ENCODE measurements around the gene LYPD8. TPM values are rescaled to one million over a fixed set of nuclear protein-coding genes. Genes with fewer than 3 reads are reported as not detected.

The LYPD8 gene
- polyA plus RNA-seq, 1 donor from 2014 or later = not detected

GRCh38 chr1:248792342-248792741 lies 36.8 kb upstream of the LYPD8 start:
- Histone ChIP-seq H3K27me3 (ENCODE audit: insufficient read depth, low read depth, low read length) (no peaks in the 10 kb centered on the region), H3K79me2 (replicated peaks; ENCODE audit: insufficient read depth, low read length) (no peaks in the 10 kb centered on the region), H3K36me3 (ENCODE audit: insufficient read depth, low read length) (no peaks in the 10 kb centered on the region), H3K9me2 (ENCODE audit: insufficient read depth, low read length) (no peaks in the 10 kb centered on the region), H4K20me1 (ENCODE audit: insufficient read depth) (no peaks in the 10 kb centered on the region), H3K9me3 (ENCODE audit: low read length) (no peaks in the 10 kb centered on the region), H2AFZ (ENCODE audit: low read depth, low read length) (no peak overlapping the region), H3K4me2 (ENCODE audit: low read length) (no peak overlapping the region), H3K9ac (ENCODE audit: low read length) (no peak overlapping the region), H3K27ac (ENCODE audit: low read length) (no peak overlapping the region), H3K4me3 (ENCODE audit: low read length) (no peak overlapping the region), H3F3A (ENCODE audit: insufficient read depth, low read length, poor library complexity, severe bottlenecking) (no peaks in the 10 kb centered on the region)
- TF ChIP-seq MXI1 (conservative IDR thresholded peaks at IDR 0.05; ENCODE audit: poor library complexity, severe bottlenecking) (no peak), CTCF (IDR thresholded peaks at IDR 0.05; ENCODE audit: poor library complexity, severe bottlenecking) (no peak), POLR2AphosphoS5 (IDR thresholded peaks at IDR 0.05) (no peak), TAF1 (IDR thresholded peaks at IDR 0.05; ENCODE audit: low read depth) (no peak)

GRCh38 chr1:248791010-248791409 lies 35.5 kb upstream of the LYPD8 start:
- no peak for TF ChIP-seq TAF1 (IDR thresholded peaks at IDR 0.05; ENCODE audit: low read depth)
- TF ChIP-seq EP300 (conservative IDR thresholded peaks at IDR 0.05; ENCODE audit: poor library complexity, severe bottlenecking) = no peak
- TF ChIP-seq CTCF (IDR thresholded peaks at IDR 0.05; ENCODE audit: poor library complexity, severe bottlenecking) = no peak
- no peak for TF ChIP-seq REST (IDR thresholded peaks at IDR 0.05; ENCODE audit: borderline replicate concordance)
- no peak for TF ChIP-seq MXI1 (conservative IDR thresholded peaks at IDR 0.05; ENCODE audit: poor library complexity, severe bottlenecking)
- no peak for TF ChIP-seq SMC3 (conservative IDR thresholded peaks at IDR 0.05; ENCODE audit: poor library complexity)
- TF ChIP-seq RAD21 (conservative IDR thresholded peaks at IDR 0.05) = no peak
- TF ChIP-seq POLR2AphosphoS5 (IDR thresholded peaks at IDR 0.05) = no peak
- no peak for TF ChIP-seq EZH2 (IDR thresholded peaks at IDR 0.05; ENCODE audit: borderline replicate concordance, insufficient read depth, low read length, poor library complexity, severe bottlenecking)
- Histone ChIP-seq H3K4me3 (ENCODE audit: low read length) (no peak overlapping the region), H3K27me3 (ENCODE audit: insufficient read depth, low read depth, low read length) (no peaks in the 10 kb centered on the region), H3K27ac (ENCODE audit: low read length) (no peak overlapping the region), H3K9ac (ENCODE audit: low read length) (no peak overlapping the region), H2AFZ (ENCODE audit: low read depth, low read length) (no peak overlapping the region), H3K4me2 (ENCODE audit: low read length) (no peak overlapping the region), H3K9me3 (ENCODE audit: low read length) (no peaks in the 10 kb centered on the region), H3K36me3 (ENCODE audit: insufficient read depth, low read length) (no peaks in the 10 kb centered on the region), H3F3A (ENCODE audit: insufficient read depth, low read length, poor library complexity, severe bottlenecking) (no peaks in the 10 kb centered on the region), H4K20me1 (ENCODE audit: insufficient read depth) (no peaks in the 10 kb centered on the region), H3K9me2 (ENCODE audit: insufficient read depth, low read length) (no peaks in the 10 kb centered on the region), H3K79me2 (replicated peaks; ENCODE audit: insufficient read depth, low read length) (no peaks in the 10 kb centered on the region)
